Fibroblast of the aortic adventitia (primary cell): ENCODE results near the gene RNF187. TPM values are rescaled to one million over a fixed set of nuclear protein-coding genes. Genes with fewer than 3 reads are reported as not detected.

ENCODE experiments used
- DNase-seq: peaks from one replicate; pipeline ENCODE4 v3.0.0-alpha.2; 2010; ENCODE audit warnings: low read depth
- H3K4me3 ChIP-seq: 2 replicates; pipeline ENCODE4 v1.5.1; 2011; ENCODE audit warnings: low read depth, mild to moderate bottlenecking, control low read depth, low read length, moderate library complexity
- total RNA-seq: library from RNA; depleted of rRNA; stranded (reverse); fragments of >200 nt; gene quantifications from 2 replicates; pipeline ENCODE4 v1.2.3, GENCODE V29; 2012; ENCODE audit warnings: low replicate concordance
- TF ChIP-seq, protein P1 (sequence below): IDR thresholded peaks from 2 replicates; pipeline ENCODE4 v1.5.1; 2011; ENCODE audit warnings: mild to moderate bottlenecking, low read length, control low read depth, inconsistent platforms; ENCODE audit not compliant: insufficient read depth

Gene RNF187
- total RNA-seq, 1 donor = 39.8 TPM

DNA sequence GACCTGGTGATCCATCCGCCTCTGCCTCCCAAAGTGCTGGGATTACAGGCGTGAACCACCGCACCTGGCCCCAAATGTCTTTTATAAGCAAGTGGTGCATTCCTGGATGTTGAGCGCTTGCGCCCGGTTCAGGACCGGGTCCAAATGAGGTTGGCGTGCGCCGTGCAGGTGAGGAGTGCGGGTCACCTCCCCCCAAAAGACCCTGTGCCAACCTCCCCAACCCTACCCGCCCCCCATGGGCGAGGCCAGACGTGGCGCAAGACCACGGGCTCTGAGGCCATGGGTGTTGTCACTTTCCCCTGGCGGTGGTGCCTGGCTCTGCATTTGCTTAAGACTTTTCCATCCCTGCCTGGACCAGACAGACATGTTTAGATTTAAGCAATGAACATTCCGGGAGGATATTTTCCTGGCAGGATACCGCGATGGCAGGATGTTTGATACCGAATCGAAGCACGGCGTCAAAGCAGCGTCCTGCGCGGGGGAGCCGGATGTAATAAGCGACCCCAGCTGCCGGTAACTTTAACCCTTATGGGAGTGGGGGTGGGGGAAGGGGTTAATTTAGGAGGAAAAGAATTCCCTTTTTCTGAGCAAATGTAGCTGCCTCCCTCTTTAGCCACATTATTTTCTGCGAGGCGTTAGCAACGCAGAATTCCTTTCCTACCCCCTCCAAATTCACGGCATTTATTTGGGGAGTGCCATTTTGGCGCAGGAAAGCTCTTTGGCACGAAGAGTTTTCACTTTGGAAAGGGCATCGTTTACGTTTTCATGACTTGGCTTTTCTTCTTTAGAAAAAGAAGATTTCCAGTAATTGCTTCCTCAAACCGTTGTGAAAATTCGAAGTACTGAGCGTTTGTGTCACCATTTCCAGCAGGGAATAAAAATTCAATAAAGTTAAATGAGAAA, 27.8 kb upstream of the RNF187 start:
- DNase-seq = peak; percentile 86
- TF ChIP-seq, protein P1, sequence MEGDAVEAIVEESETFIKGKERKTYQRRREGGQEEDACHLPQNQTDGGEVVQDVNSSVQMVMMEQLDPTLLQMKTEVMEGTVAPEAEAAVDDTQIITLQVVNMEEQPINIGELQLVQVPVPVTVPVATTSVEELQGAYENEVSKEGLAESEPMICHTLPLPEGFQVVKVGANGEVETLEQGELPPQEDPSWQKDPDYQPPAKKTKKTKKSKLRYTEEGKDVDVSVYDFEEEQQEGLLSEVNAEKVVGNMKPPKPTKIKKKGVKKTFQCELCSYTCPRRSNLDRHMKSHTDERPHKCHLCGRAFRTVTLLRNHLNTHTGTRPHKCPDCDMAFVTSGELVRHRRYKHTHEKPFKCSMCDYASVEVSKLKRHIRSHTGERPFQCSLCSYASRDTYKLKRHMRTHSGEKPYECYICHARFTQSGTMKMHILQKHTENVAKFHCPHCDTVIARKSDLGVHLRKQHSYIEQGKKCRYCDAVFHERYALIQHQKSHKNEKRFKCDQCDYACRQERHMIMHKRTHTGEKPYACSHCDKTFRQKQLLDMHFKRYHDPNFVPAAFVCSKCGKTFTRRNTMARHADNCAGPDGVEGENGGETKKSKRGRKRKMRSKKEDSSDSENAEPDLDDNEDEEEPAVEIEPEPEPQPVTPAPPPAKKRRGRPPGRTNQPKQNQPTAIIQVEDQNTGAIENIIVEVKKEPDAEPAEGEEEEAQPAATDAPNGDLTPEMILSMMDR = peak; percentile 90
- peak overlapping the region; percentile 72 for H3K4me3 ChIP-seq

DNA sequence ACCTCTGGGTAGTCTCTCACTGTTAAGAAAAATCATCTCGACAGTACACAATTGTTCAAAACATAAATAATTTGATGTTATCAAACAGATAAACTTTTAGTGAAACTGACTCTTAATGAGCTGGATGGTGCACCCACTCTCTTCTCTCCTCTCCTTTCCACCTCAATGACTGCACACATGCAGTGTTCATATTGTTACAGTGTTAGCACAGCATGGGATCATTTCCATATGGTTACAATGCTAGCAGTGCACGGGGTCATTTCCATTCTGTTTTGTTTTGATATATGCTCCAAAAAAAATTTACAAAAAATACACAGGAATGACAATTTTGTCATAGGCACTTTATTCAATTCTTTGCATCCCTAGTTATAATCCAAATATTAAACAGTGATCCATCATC, 26.4 kb upstream of the RNF187 start:
- TF ChIP-seq, protein P1 = no peak
- no peak for DNase-seq
- no peak overlapping the region for H3K4me3 ChIP-seq

DNA sequence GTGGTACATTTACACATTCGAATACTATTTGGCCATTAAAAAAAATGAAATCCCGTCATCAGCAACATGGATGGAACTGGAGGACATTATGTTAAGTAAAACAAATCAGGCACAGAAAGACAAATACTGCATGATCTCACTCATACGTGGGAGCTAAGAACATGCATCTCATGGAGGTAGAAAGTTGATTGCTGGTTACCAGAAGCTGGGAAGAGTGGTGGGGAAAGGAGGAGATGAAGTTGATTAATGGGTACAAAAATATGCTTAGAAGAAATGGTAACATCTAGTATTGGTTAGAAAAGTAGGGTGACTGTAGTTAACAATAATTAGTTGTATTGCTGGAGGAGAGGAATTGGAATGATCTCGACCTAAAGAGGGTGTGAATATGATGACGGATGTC, 24.6 kb upstream of the RNF187 start:
- no peak for DNase-seq
- no peak overlapping the region for H3K4me3 ChIP-seq
- TF ChIP-seq, protein P1 = no peak

DNA sequence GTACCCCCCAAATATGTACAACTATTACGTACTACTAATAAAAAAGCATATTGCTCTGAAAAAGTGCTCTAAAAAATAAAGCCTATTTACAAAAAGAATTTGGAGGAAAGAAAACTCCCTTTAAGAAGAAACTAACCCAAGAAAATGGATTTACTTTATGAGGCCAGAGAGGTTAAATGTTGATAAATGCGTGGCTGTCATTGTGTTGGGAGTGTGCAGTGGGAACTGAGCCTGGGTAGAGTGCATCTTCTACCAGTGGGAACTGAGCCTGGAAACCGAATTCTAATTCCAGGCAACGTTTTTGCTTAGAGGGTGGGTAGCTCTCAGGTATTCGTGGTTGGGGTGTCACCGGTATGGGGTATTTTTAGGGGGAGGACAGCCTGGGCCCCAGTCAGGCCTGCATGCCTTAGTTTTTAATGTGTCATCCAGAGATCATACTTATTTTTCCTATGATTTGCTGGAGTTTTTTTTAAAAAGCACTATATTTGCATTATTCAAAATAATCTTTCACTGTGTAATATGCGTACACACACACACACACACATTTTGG, 24.1 kb upstream of the RNF187 start:
- no peak overlapping the region for H3K4me3 ChIP-seq
- TF ChIP-seq, protein P1 = no peak
- no peak for DNase-seq

DNA sequence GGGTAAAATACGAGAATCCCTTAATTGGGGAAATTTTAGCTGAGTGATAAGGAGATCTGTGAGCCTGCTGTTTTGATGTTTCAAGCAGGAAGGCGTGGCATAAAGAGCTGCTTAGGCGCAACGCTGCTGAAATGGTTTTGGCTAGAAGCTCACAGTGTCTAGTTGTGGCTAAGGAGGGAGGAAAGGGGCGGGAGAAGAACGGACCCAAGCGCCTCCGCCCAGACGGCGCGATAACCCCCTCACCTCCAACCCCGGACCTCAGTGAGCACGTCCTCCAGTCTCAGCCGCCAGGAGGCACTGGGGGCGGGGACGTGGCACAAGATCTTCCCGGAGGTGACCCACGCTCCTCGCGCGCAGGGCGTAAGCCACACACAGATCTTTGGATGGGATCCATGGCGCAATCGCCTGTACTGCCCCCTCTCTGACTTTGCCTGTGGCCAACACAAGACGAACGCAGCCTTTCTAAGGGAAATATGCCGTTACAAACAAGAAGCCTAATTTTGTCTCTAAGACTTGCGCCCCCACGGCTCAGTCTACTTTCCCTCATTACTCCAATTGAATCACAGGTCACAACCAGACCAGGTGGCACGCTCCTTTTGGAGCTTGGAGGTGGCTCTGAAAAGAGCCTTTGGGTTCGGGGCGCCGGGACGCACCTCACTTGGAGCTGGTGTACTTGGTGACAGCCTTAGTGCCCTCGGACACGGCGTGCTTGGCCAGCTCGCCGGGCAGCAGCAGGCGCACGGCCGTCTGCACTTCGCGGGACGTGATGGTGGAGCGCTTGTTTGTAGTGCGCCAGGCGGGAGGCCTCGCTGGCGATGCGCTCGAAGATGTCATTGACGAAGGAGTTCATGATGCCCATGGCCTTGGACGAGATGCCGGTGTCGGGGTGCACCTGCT, 23.4 kb upstream of the RNF187 start:
- TF ChIP-seq, protein P1 = peak; percentile 27
- H3K4me3 ChIP-seq = peak overlapping the region; percentile 55
- peak; percentile 44 for DNase-seq

DNA sequence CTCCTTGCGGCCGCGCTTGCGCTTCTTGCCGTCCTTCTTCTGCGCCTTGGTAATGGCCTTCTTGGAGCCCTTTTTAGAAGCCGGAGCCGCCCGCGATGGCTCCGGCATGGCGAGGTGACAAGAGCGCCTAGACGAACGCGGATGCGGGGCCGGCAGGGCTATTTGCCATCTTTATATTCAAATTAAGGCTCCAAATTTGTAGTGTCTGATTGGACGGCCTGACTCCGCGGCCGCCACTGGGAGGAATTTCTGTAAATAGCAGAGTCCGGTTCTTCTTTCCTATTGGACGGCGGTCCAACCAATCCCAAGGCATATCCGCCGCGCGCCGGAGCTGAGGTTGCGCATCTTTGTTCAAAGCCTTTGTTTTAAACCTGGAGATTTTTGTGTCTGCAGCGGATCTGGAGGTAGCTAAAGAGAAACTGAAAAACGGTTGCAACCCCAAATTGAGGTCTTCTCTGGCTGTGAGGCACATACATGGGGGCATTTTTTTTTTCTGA, 22.6 kb upstream of the RNF187 start:
- peak; percentile 82 for DNase-seq
- peak overlapping the region; percentile 55 for H3K4me3 ChIP-seq
- TF ChIP-seq, protein P1 = no peak
